Hepatocyte (in vitro differentiated cells): ENCODE results near the gene PIP4P1.

Experiments
- CTCF ChIP-seq: fragments of 200-600 bp; sonication (generic); IDR thresholded peaks from 2 replicates; pipeline ENCODE4 v1.5.1; 2016; ENCODE audit warnings: antibody characterized with exemption, mild to moderate bottlenecking; ENCODE audit not compliant: poor library complexity
- EZH2 ChIP-seq: fragments of 200-600 bp; sonication (generic); IDR thresholded peaks from 2 replicates; pipeline ENCODE4 v1.6.1; 2016; ENCODE audit warnings: antibody characterized with exemption, mild to moderate bottlenecking, borderline replicate concordance
- EZH2phosphoT487 ChIP-seq: fragments of 200-600 bp; sonication (generic); IDR thresholded peaks from one replicate; pipeline ENCODE4 v1.6.1; 2018; ENCODE audit warnings: antibody characterized with exemption, mild to moderate bottlenecking, low read depth, moderate library complexity; ENCODE audit not compliant: unreplicated experiment, severe bottlenecking

- no peak for TF ChIP-seq CTCF
- TF ChIP-seq EZH2: no peak
- no peak for TF ChIP-seq EZH2phosphoT487
Measured at GRCh38 chr14:20446889-20447288, 14.3 kb downstream of the PIP4P1 start.
